Upper lobe of right lung (tissue), 1 donor: ENCODE results near the gene ZFP64. TPM values are rescaled to one million over a fixed set of nuclear protein-coding genes. Genes with fewer than 3 reads are reported as not detected.
"Not testable (repeated sequence)": the region's sequence is repeated elsewhere in the genome, so short reads cannot be mapped to it uniquely, and the experiment has no call there.

ENCODE experiments used
- ATAC-seq: fragments of 200-7000 bp; cut with Tn5 transposase; one replicate; pipeline ENCODE4 v1.9.1; 2020; ENCODE audit warnings: mild to moderate bottlenecking, moderate library complexity
- DNase-seq: peaks from one replicate; pipeline ENCODE4 v3.0.0-alpha.2; 2020
- H3K27ac ChIP-seq: fragments of 200-600 bp; one replicate; pipeline ENCODE4 v1.8.0; 2022
- H3K27me3 ChIP-seq: fragments of 200-600 bp; one replicate; pipeline ENCODE4 v1.8.0; 2022; ENCODE audit warnings: mild to moderate bottlenecking
- H3K36me3 ChIP-seq: fragments of 200-600 bp; one replicate; pipeline ENCODE4 v1.8.0; 2022
- H3K4me1 ChIP-seq: fragments of 200-600 bp; one replicate; pipeline ENCODE4 v1.8.0; 2022
- H3K4me3 ChIP-seq: fragments of 200-600 bp; one replicate; pipeline ENCODE4 v1.8.0; 2022; ENCODE audit warnings: mild to moderate bottlenecking
- H3K9me3 ChIP-seq: fragments of 200-600 bp; one replicate; pipeline ENCODE4 v1.8.0; 2022
- intact Hi-C: fragments of 100-400 bp; cut with DNase I; formaldehyde crosslinking; loops from one replicate; pipeline ENCODE4 v1.11.0; 2022
- total RNA-seq: library from RNA; stranded (reverse); fragmentation: NEBNext Ultra II Directional; extraction: Animal tissue kit (Norgen Biotek cat#: 25700); gene quantifications from one replicate; pipeline ENCODE4 v1.2.1, GENCODE V29; 2021
- TF ChIP-seq, protein P1 (sequence below): fragments of 200-600 bp; IDR thresholded peaks from one replicate; pipeline ENCODE4 v1.8.0; 2022; ENCODE audit warnings: antibody characterized with exemption
- donor health status: DM: no; HTN: yes; CAD: no; lungs with severe emphysema.

Gene ZFP64
- total RNA-seq, 1 donor from 2014 or later = 10.4 TPM

DNA sequence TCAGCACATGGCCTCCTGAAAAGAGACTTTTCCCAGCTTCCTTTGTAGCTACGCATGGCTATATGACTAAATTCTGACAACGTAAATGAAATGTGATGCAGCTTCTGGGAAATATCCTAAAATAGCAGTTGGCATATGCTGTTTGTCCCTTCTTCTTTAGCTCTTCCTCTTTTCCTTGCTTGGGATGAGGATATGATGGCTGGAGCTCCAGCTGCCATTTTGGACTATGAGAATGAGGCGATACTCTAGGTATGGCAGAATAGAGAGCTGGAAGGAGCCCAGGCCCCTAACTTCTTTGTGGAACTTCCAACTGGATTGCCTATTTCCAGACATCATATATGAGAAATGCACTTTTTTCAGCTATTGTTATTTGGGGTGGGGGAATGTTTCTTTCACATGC is 5.3 kb upstream of the ZFP64 start:
- DNase-seq (no peak), ATAC-seq (no peak)
- TF ChIP-seq, protein P1, sequence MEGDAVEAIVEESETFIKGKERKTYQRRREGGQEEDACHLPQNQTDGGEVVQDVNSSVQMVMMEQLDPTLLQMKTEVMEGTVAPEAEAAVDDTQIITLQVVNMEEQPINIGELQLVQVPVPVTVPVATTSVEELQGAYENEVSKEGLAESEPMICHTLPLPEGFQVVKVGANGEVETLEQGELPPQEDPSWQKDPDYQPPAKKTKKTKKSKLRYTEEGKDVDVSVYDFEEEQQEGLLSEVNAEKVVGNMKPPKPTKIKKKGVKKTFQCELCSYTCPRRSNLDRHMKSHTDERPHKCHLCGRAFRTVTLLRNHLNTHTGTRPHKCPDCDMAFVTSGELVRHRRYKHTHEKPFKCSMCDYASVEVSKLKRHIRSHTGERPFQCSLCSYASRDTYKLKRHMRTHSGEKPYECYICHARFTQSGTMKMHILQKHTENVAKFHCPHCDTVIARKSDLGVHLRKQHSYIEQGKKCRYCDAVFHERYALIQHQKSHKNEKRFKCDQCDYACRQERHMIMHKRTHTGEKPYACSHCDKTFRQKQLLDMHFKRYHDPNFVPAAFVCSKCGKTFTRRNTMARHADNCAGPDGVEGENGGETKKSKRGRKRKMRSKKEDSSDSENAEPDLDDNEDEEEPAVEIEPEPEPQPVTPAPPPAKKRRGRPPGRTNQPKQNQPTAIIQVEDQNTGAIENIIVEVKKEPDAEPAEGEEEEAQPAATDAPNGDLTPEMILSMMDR = no peak
- no peak overlapping the region for H3K27ac ChIP-seq
- intact Hi-C loops = no loop called here
- no peaks in the 10 kb centered on the region for H3K4me1 ChIP-seq
- no peaks in the 10 kb centered on the region for H3K36me3 ChIP-seq
- no peaks in the 10 kb centered on the region for H3K9me3 ChIP-seq
- H3K27me3 ChIP-seq = no peaks in the 10 kb centered on the region
- H3K4me3 ChIP-seq = no peak overlapping the region

- no peak for DNase-seq
- intact Hi-C loops = no loop called here
- peaks cover 8% of the 10 kb centered on the region for H3K4me1 ChIP-seq
- TF ChIP-seq, protein P1 = no peak
- no peaks in the 10 kb centered on the region for H3K27me3 ChIP-seq
- no peak overlapping the region for H3K27ac ChIP-seq
- ATAC-seq = no peak
- H3K36me3 ChIP-seq = no peaks in the 10 kb centered on the region
- no peaks in the 10 kb centered on the region for H3K9me3 ChIP-seq
- no peak overlapping the region for H3K4me3 ChIP-seq
These were observed 2.4 kb upstream of the ZFP64 start for GRCh38 chr20:52193886-52194545.

- ATAC-seq (no peak), DNase-seq (no peak)
- TF ChIP-seq, protein P1 = no peak
- Histone ChIP-seq H3K4me1 (peaks cover 8% of the 10 kb centered on the region), H3K36me3 (no peaks in the 10 kb centered on the region), H3K4me3 (no peak overlapping the region), H3K9me3 (no peaks in the 10 kb centered on the region), H3K27ac (no peak overlapping the region), H3K27me3 (no peaks in the 10 kb centered on the region)
- intact Hi-C loops = no loop called here
These were observed 1.6 kb upstream of the ZFP64 start for GRCh38 chr20:52193133-52193532.

- H3K4me3 ChIP-seq, DNase-seq, H3K36me3 ChIP-seq, H3K27ac ChIP-seq, H3K9me3 ChIP-seq, H3K27me3 ChIP-seq, H3K4me1 ChIP-seq, intact Hi-C loops, ATAC-seq: not testable (repeated sequence)
These were observed 1.1 kb upstream of the ZFP64 start for GRCh38 chr20:52192719-52193007.

- DNase-seq (peak; percentile 66), ATAC-seq (peak; percentile 61)
- intact Hi-C loops = no loop called here
These were observed 538 bp upstream of the ZFP64 start for GRCh38 chr20:52191916-52192718.

More at GRCh38 chr20:52191916-52192718, 538 bp upstream of the ZFP64 start:
- H3K27me3 ChIP-seq = no peaks in the 10 kb centered on the region
- TF ChIP-seq, protein P1 = peak; percentile 21
- peak overlapping the region; percentile 93 for H3K27ac ChIP-seq
- H3K4me3 ChIP-seq = peak overlapping the region; percentile 86
- H3K9me3 ChIP-seq = no peaks in the 10 kb centered on the region
- H3K36me3 ChIP-seq = no peaks in the 10 kb centered on the region
- H3K4me1 ChIP-seq = peaks cover 8% of the 10 kb centered on the region
